Measurements from ENCODE around the gene ZFYVE27.

- TF ChIP-seq, protein P1, sequence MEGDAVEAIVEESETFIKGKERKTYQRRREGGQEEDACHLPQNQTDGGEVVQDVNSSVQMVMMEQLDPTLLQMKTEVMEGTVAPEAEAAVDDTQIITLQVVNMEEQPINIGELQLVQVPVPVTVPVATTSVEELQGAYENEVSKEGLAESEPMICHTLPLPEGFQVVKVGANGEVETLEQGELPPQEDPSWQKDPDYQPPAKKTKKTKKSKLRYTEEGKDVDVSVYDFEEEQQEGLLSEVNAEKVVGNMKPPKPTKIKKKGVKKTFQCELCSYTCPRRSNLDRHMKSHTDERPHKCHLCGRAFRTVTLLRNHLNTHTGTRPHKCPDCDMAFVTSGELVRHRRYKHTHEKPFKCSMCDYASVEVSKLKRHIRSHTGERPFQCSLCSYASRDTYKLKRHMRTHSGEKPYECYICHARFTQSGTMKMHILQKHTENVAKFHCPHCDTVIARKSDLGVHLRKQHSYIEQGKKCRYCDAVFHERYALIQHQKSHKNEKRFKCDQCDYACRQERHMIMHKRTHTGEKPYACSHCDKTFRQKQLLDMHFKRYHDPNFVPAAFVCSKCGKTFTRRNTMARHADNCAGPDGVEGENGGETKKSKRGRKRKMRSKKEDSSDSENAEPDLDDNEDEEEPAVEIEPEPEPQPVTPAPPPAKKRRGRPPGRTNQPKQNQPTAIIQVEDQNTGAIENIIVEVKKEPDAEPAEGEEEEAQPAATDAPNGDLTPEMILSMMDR (IDR thresholded peaks at IDR 0.05), result no peak
- TF ChIP-seq EP300 (IDR thresholded peaks at IDR 0.05) (no peak), POLR2A (IDR thresholded peaks at IDR 0.05) (no peak)
Observed at GRCh38 chr10:97732052-97732359, 4.9 kb upstream of the ZFYVE27 start.

All from ovary (tissue), 3 donors.